Esophagus (tissue), 2 donors: ENCODE measurements around the gene RNF152. TPM values are rescaled to one million over a fixed set of nuclear protein-coding genes. Genes with fewer than 3 reads are reported as not detected.

Experiments used
- H3K27ac ChIP-seq, 2 donors: one replicate each; pipeline ENCODE4 v1.5.1; 2013; ENCODE audit warnings: low read depth in 2 of 2, mild to moderate bottlenecking in 2 of 2, inconsistent platforms in 1 of 2, low read length in 1 of 2, moderate library complexity in 1 of 2
- H3K27me3 ChIP-seq, 2 donors: one replicate each; pipeline ENCODE4 v1.6.1; 2013; ENCODE audit warnings: low read length in 2 of 2, control low read depth in 1 of 2, mild to moderate bottlenecking in 1 of 2; ENCODE audit not compliant: insufficient read depth in 2 of 2, control insufficient read depth in 1 of 2
- H3K36me3 ChIP-seq, 2 donors: one replicate each; pipeline ENCODE4 v1.6.1; 2013; ENCODE audit warnings: low read length in 1 of 2; ENCODE audit not compliant: control insufficient read depth in 2 of 2, insufficient read depth in 2 of 2
- H3K4me1 ChIP-seq, 2 donors: one replicate each; pipeline ENCODE4 v1.6.1; 2013; ENCODE audit warnings: low read length in 1 of 2; ENCODE audit not compliant: control insufficient read depth in 2 of 2, insufficient read depth in 2 of 2
- H3K4me3 ChIP-seq, 2 donors: one replicate each; pipeline ENCODE4 v1.5.1; 2013; ENCODE audit warnings: low read length in 2 of 2, mild to moderate bottlenecking in 2 of 2, low read depth in 1 of 2, moderate library complexity in 1 of 2
- H3K9me3 ChIP-seq, 2 donors: one replicate each; pipeline ENCODE4 v1.6.1; 2013; ENCODE audit warnings: mild to moderate bottlenecking in 2 of 2, low read depth in 1 of 2, low read length in 1 of 2, moderate library complexity in 1 of 2; ENCODE audit not compliant: control insufficient read depth in 2 of 2, insufficient read depth in 1 of 2
- WGBS, 2 donors: extraction: QIAGEN DNeasy Blood & Tissue Kit; methylation state at CpG; one replicate each; pipeline ENCODE4 v1.1.7; 2013; 5-methylcytosine and 5-hydroxymethylcytosine counted together
- polyA plus RNA-seq, 2 donors: library from polyadenylated mRNA; stranded (reverse); fragments of 200-250 nt; gene quantifications; one replicate each; pipeline ENCODE4 v1.2.3, GENCODE V29; 2013
- donor health status: healthy with polysubstance abuse.
- donor health status: Bipolar disorder and iron deficiency.

Gene RNF152
- polyA plus RNA-seq, 2 donors: 1.2 to 2.1 TPM

- no peaks in the 10 kb centered on the region for H3K36me3 ChIP-seq
- no peak overlapping the region for H3K4me3 ChIP-seq
- no peak overlapping the region for H3K27ac ChIP-seq
- WGBS, 2 donors: 76 to 80% methylated on average over 17 of the region's 17 CpGs
- H3K4me1 ChIP-seq: peaks cover 0 to 3% of the 10 kb centered on the region in 2 donors
- no peaks in the 10 kb centered on the region for H3K27me3 ChIP-seq
- H3K9me3 ChIP-seq: no peaks in the 10 kb centered on the region
Observed at GRCh38 chr18:61921621-61922235, 28.9 kb upstream of the RNF152 start.

- 75 to 82% methylated on average over 2 of the region's 2 CpGs for WGBS, 2 donors
- Histone ChIP-seq H3K36me3 (no peaks in the 10 kb centered on the region), H3K27me3 (no peaks in the 10 kb centered on the region), H3K4me1 (peaks cover 0 to 3% of the 10 kb centered on the region in 2 donors), H3K27ac (no peak overlapping the region), H3K4me3 (no peak overlapping the region), H3K9me3 (no peaks in the 10 kb centered on the region)
Observed at GRCh38 chr18:61917818-61918217, 25.0 kb upstream of the RNF152 start.

GRCh38 chr18:61912476-61912875, 19.7 kb upstream of the RNF152 start:
- H3K27ac ChIP-seq: no peak overlapping the region
- H3K4me1 ChIP-seq: no peaks in the 10 kb centered on the region
- H3K9me3 ChIP-seq: no peaks in the 10 kb centered on the region
- no peak overlapping the region for H3K4me3 ChIP-seq
- H3K36me3 ChIP-seq: no peaks in the 10 kb centered on the region
- 85 to 88% methylated on average over 3 of the region's 3 CpGs for WGBS, 2 donors
- no peaks in the 10 kb centered on the region for H3K27me3 ChIP-seq

GRCh38 chr18:61910101-61910500, 17.3 kb upstream of the RNF152 start:
- Histone ChIP-seq H3K9me3 (no peaks in the 10 kb centered on the region), H3K4me1 (no peaks in the 10 kb centered on the region), H3K36me3 (no peaks in the 10 kb centered on the region), H3K27ac (no peak overlapping the region), H3K4me3 (no peak overlapping the region), H3K27me3 (no peaks in the 10 kb centered on the region)

- Histone ChIP-seq H3K4me1 (no peaks in the 10 kb centered on the region), H3K27ac (no peak overlapping the region), H3K4me3 (no peak overlapping the region), H3K9me3 (no peaks in the 10 kb centered on the region), H3K27me3 (no peaks in the 10 kb centered on the region), H3K36me3 (no peaks in the 10 kb centered on the region)
- 66 to 68% methylated on average over 7 of the region's 7 CpGs for WGBS, 2 donors
Observed at GRCh38 chr18:61908661-61909060, 15.9 kb upstream of the RNF152 start.

DNA sequence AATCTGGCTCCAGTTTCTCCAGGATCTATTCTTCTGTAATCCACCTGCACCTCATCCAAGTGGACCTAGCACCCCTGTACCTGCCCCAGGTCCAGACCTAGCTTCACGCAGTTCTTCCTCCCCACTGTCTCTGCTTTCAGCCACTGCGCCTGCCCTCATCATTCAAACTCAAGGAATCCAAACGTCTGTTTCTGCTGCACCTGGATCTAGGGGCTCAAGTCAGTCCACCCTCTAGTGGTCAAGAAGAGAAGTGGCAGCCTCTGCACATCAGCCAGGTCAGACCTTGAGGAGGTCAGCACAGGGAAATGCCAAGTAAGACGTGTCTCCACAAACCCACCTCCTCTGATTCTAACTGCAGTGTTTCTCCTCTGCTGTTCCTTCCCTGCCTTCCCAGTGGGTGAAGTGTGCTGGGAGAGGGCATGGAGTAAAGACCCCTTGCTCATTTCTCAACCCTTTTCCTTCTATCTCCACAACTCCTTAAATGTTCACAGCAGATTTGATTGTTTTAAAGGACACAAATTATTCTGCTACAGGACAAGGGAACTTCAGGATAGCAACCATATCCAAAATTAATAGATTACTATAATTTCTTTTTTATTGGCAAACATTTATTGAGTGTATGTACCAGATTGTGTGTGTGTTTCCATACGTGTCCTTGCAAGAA, 8.6 kb upstream of the RNF152 start:
- Histone ChIP-seq H3K9me3 (no peaks in the 10 kb centered on the region), H3K27ac (no peak overlapping the region), H3K4me3 (no peak overlapping the region), H3K36me3 (no peaks in the 10 kb centered on the region), H3K4me1 (peaks cover 0 to 2% of the 10 kb centered on the region in 2 donors), H3K27me3 (no peaks in the 10 kb centered on the region)
- 25 to 30% methylated on average over 5 of the region's 5 CpGs for whole genome bisulfite sequencing, 2 donors

- H3K4me3 ChIP-seq: no peak overlapping the region
- no peaks in the 10 kb centered on the region for H3K36me3 ChIP-seq
- 78 to 91% methylated on average over 10 of the region's 10 CpGs for WGBS, 2 donors
- H3K9me3 ChIP-seq: no peaks in the 10 kb centered on the region
- H3K27ac ChIP-seq: no peak overlapping the region
- H3K27me3 ChIP-seq: no peaks in the 10 kb centered on the region
- peaks cover 0 to 2% of the 10 kb centered on the region in 2 donors for H3K4me1 ChIP-seq
Observed at GRCh38 chr18:61900504-61901281, 7.9 kb upstream of the RNF152 start.

- no peak overlapping the region for H3K27ac ChIP-seq
- H3K4me3 ChIP-seq: no peak overlapping the region
- no peaks in the 10 kb centered on the region for H3K9me3 ChIP-seq
- WGBS, 2 donors: 66 to 67% methylated on average over 5 of the region's 5 CpGs
- H3K27me3 ChIP-seq: no peaks in the 10 kb centered on the region
- H3K36me3 ChIP-seq: no peaks in the 10 kb centered on the region
- H3K4me1 ChIP-seq: peaks cover 0 to 5% of the 10 kb centered on the region in 2 donors
Observed at GRCh38 chr18:61898640-61899101, 5.9 kb upstream of the RNF152 start.

GRCh38 chr18:61896757-61897156, 4.0 kb upstream of the RNF152 start:
- Histone ChIP-seq H3K9me3 (no peaks in the 10 kb centered on the region), H3K27ac (peak overlapping the region in 1 of 2 donors; percentile 80), H3K4me1 (peaks cover 0 to 10% of the 10 kb centered on the region in 2 donors), H3K4me3 (no peak overlapping the region), H3K27me3 (no peaks in the 10 kb centered on the region), H3K36me3 (no peaks in the 10 kb centered on the region)
- WGBS, 2 donors: 27 to 33% methylated on average over 5 of the region's 5 CpGs
